HepG2 (cell line): Measurements from ENCODE around the gene TBX3. TPM values are rescaled to one million over a fixed set of nuclear protein-coding genes. Genes with fewer than 3 reads are reported as not detected.

Experiments used
- ATAC-seq: fragments of 200-7000 bp; cut with Tn5 transposase; 3 replicates; pipeline ENCODE4 v1.9.1; 2020; ENCODE audit warnings: mild to moderate bottlenecking, moderate library complexity
- BruUV-seq: library from RNA; stranded (reverse); fragments of 400-500 nt; replicated peaks from 2 replicates; lab custom pipeline; 2021; lab: Mats Ljungman, UMichigan
- CTCF ChIA-PET: fragments of 300-600 bp; formaldehyde crosslinking; extraction: SDS; loops from one replicate; lab custom pipeline; 2021; ENCODE audit warnings: low total read pairs, inconsistent platforms, low intra/inter-chr PET ratio; lab: Yijun Ruan, JAX
- POLR2A ChIA-PET: fragments of 350-600 bp; sonication (Branson Sonifier 250); formaldehyde crosslinking; loops from one replicate; lab custom pipeline; 2020; ENCODE audit warnings: antibody characterized with exemption, inconsistent platforms; lab: Yijun Ruan, JAX
- DNase-seq: peaks from one replicate; pipeline ENCODE4 v3.0.0-alpha.2; 2015; ENCODE audit warnings: low spot score
- FAIRE-seq: peaks from 3 replicates; lab custom pipeline; 2011; peaks lifted over from hg19 to GRCh38; lab: Jason Lieb, UNC
- H2AFZ ChIP-seq: one replicate; pipeline ENCODE4 v1.6.1; 2011; ENCODE audit warnings: low read length, inconsistent platforms
- H3K27ac ChIP-seq: fragments of 300-600 bp; 3 replicates; pipeline ENCODE4 v1.8.0; 2011; ENCODE audit warnings: mixed run types, mild to moderate bottlenecking, mixed read lengths, low read length, inconsistent platforms; ENCODE audit not compliant: insufficient read depth; ENCODE audit errors: extremely low read length
- H3K27me3 ChIP-seq, 2 experiments: fragments of 200-600 bp in 1 of 2; 2 replicates in 1 of 2; 3 replicates in 1 of 2; pipeline versions ENCODE4 v1.6.0 to v1.8.0; 2011; ENCODE audit warnings: low read length in 2 of 2, mild to moderate bottlenecking in 2 of 2, moderate library complexity in 2 of 2, inconsistent platforms in 1 of 2; ENCODE audit not compliant: insufficient read depth in 2 of 2, control insufficient read depth in 1 of 2
- H3K36me3 ChIP-seq, 2 experiments: fragments of 200-600 bp in 1 of 2; replicated peaks in 1 of 2; 2 replicates in 1 of 2; 3 replicates in 1 of 2; pipeline versions ENCODE4 v1.5.1 to v1.8.0; 2011; ENCODE audit warnings: low read length in 2 of 2, inconsistent platforms in 1 of 2; ENCODE audit not compliant: insufficient read depth in 2 of 2, control insufficient read depth in 1 of 2
- H3K4me1 ChIP-seq: 2 replicates; pipeline ENCODE4 v1.5.1; 2012; ENCODE audit warnings: low read length, inconsistent platforms; ENCODE audit not compliant: insufficient read depth
- H3K4me2 ChIP-seq: 2 replicates; pipeline ENCODE4 v1.6.0; 2011; ENCODE audit warnings: low read depth, low read length, inconsistent platforms
- H3K4me3 ChIP-seq, 3 experiments: fragments of 200-600 bp in 1 of 3; sonication (generic), shearing (Covaris generic) in 1 of 3; replicated peaks in 1 of 3; 2 replicates each; pipeline ENCODE4 v1.5.1; 2011 to 2016; ENCODE audit warnings: low read length in 3 of 3, inconsistent platforms in 2 of 3, low read depth in 2 of 3, mild to moderate bottlenecking in 2 of 3, control low read depth in 1 of 3, mixed read lengths in 1 of 3; ENCODE audit not compliant: insufficient read depth in 1 of 3
- H3K79me2 ChIP-seq: one replicate; pipeline ENCODE4 v1.6.1; 2011; ENCODE audit warnings: low read length, inconsistent platforms; ENCODE audit not compliant: insufficient read depth
- H3K9ac ChIP-seq: 2 replicates; pipeline ENCODE4 v1.6.0; 2011; ENCODE audit warnings: mild to moderate bottlenecking, low read depth, low read length, inconsistent platforms; ENCODE audit not compliant: insufficient read depth
- H3K9me3 ChIP-seq: 2 replicates; pipeline ENCODE4 v1.5.1; 2012; ENCODE audit warnings: mild to moderate bottlenecking, low read length
- H4K20me1 ChIP-seq: 2 replicates; pipeline ENCODE4 v1.6.0; 2011; ENCODE audit warnings: inconsistent platforms, mild to moderate bottlenecking, low read length, moderate library complexity; ENCODE audit not compliant: insufficient read depth
- ARHGAP35 ChIP-seq: sonication (generic); formaldehyde crosslinking; IDR thresholded peaks from 2 replicates; pipeline ENCODE4 v1.9.0; 2022; ENCODE audit warnings: mild to moderate bottlenecking, inconsistent platforms, moderate library complexity, missing genetic modification reagents, borderline replicate concordance
- ATRX ChIP-seq: sonication (generic); formaldehyde crosslinking; IDR thresholded peaks from 2 replicates; pipeline ENCODE4 v1.4.0; 2020; ENCODE audit warnings: missing genetic modification reagents, borderline replicate concordance
- ELF1 ChIP-seq: sonication (generic); formaldehyde crosslinking; IDR thresholded peaks from 2 replicates; pipeline ENCODE4 v1.4.0; 2020; ENCODE audit warnings: missing genetic modification reagents
- EZH2 ChIP-seq: conservative IDR thresholded peaks from 2 replicates; pipeline ENCODE4 v1.6.1; 2012; ENCODE audit warnings: mild to moderate bottlenecking, low read depth, low read length, moderate library complexity
- FOXK1 ChIP-seq: sonication (generic); formaldehyde crosslinking; IDR thresholded peaks from 2 replicates; pipeline ENCODE4 v1.4.0; 2020; ENCODE audit warnings: low read depth, missing genetic modification reagents, borderline replicate concordance
- FOXO1 ChIP-seq: sonication (generic); formaldehyde crosslinking; IDR thresholded peaks from 2 replicates; pipeline ENCODE4 v1.4.0; 2020; ENCODE audit warnings: missing genetic modification reagents
- HNF4A ChIP-seq: sonication (generic); formaldehyde crosslinking; IDR thresholded peaks from 2 replicates; pipeline ENCODE4 v1.4.0; 2020; ENCODE audit warnings: missing genetic modification reagents
- NFE2L1 ChIP-seq: sonication (generic); formaldehyde crosslinking; IDR thresholded peaks from 2 replicates; pipeline ENCODE4 v1.4.0; 2020; ENCODE audit warnings: missing genetic modification reagents, mild to moderate bottlenecking, borderline replicate concordance
- SP5 ChIP-seq: IDR thresholded peaks from 2 replicates; pipeline ENCODE4 v1.6.1; 2016; ENCODE audit warnings: low read depth, borderline replicate concordance
- ZBTB1 ChIP-seq: sonication (generic); formaldehyde crosslinking; IDR thresholded peaks from 2 replicates; pipeline ENCODE4 v1.4.0; 2020; ENCODE audit warnings: missing genetic modification reagents, borderline replicate concordance
- ZNF552 ChIP-seq: sonication (generic); formaldehyde crosslinking; IDR thresholded peaks from 2 replicates; pipeline ENCODE4 v1.9.0; 2022; ENCODE audit warnings: missing genetic modification reagents, mild to moderate bottlenecking, borderline replicate concordance
- ZNF589 ChIP-seq: sonication (generic); formaldehyde crosslinking; conservative IDR thresholded peaks from 2 replicates; pipeline ENCODE4 v1.8.0; 2022; ENCODE audit warnings: mild to moderate bottlenecking, moderate library complexity, missing genetic modification reagents
- ZNF598 ChIP-seq: sonication (generic); formaldehyde crosslinking; IDR thresholded peaks from 2 replicates; pipeline ENCODE4 v1.5.1; 2020; ENCODE audit warnings: mild to moderate bottlenecking, missing genetic modification reagents, borderline replicate concordance
- ZNF678 ChIP-seq: sonication (generic); formaldehyde crosslinking; IDR thresholded peaks from 2 replicates; pipeline ENCODE4 v1.4.0; 2020; ENCODE audit warnings: mild to moderate bottlenecking, missing genetic modification reagents
- WGBS: methylation state at CpG from one replicate; pipeline ENCODE4 v1.1.6; 2017; ENCODE audit warnings: low lambda C conversion rate; 5-methylcytosine and 5-hydroxymethylcytosine counted together
- in situ Hi-C: cut with HindIII; loops from 2 replicates; pipeline ENCODE4 v1.10.0; 2017; ENCODE audit warnings: low pct_unique_long_range_greater_than_20kb; ENCODE audit not compliant: extremely low pct_ligation_motif_present
- intact Hi-C: fragments of 100-400 bp; cut with micrococcal nuclease; formaldehyde crosslinking; loops from one replicate; pipeline ENCODE4 v1.10.0; 2022; ENCODE audit not compliant: unreplicated experiment
- polyA plus RNA-seq, 8 experiments: library from polyadenylated mRNA; depleted of rRNA in 3 of 8; stranded (reverse) in 7 of 8; unstranded in 1 of 8; fragments of >200 nt; fragmentation: Illumina TruSeq in 4 of 8; extraction: Trizol in 4 of 8; gene quantifications; 2 replicates each; pipeline versions ENCODE4 v1.2.1 to v1.2.3, GENCODE V29; 2011 to 2016; ENCODE audit warnings: low read depth in 4 of 8, missing spikeins in 1 of 8, mixed read lengths in 1 of 8; ENCODE audit not compliant: insufficient read depth in 1 of 8
- total RNA-seq, 5 experiments: library from RNA; depleted of rRNA; stranded (reverse); fragments of >200 nt; fragmentation: Illumina TruSeq; extraction: Trizol; gene quantifications; 2 replicates each; pipeline ENCODE4 v1.2.3, GENCODE V29; 2016; ENCODE audit warnings: low read depth in 1 of 5
- TF ChIP-seq, protein P1 (sequence below): sonication (generic); formaldehyde crosslinking; IDR thresholded peaks from 2 replicates; pipeline ENCODE4 v1.5.0; 2020; ENCODE audit warnings: mild to moderate bottlenecking, missing genetic modification reagents, moderate library complexity
- TF ChIP-seq, protein P2 (sequence below): sonication (generic); formaldehyde crosslinking; IDR thresholded peaks from 2 replicates; pipeline ENCODE4 v1.9.0; 2021; ENCODE audit warnings: missing genetic modification reagents, mild to moderate bottlenecking, borderline replicate concordance
- TF ChIP-seq, protein P3 (sequence below): sonication (generic); formaldehyde crosslinking; IDR thresholded peaks from 2 replicates; pipeline ENCODE4 v1.8.1; 2022; ENCODE audit warnings: mild to moderate bottlenecking, missing genetic modification reagents
- TF ChIP-seq, protein P4 (sequence below): sonication (generic); formaldehyde crosslinking; IDR thresholded peaks from 2 replicates; pipeline ENCODE4 v1.4.0; 2020; ENCODE audit warnings: mild to moderate bottlenecking, missing genetic modification reagents

Gene TBX3
- total and polyA plus RNA-seq, 2 of the 13 experiments (the other 11 are each of a cell fraction or from before 2014, with no cell fraction given) = 27.1 to 42.4 TPM

DNA sequence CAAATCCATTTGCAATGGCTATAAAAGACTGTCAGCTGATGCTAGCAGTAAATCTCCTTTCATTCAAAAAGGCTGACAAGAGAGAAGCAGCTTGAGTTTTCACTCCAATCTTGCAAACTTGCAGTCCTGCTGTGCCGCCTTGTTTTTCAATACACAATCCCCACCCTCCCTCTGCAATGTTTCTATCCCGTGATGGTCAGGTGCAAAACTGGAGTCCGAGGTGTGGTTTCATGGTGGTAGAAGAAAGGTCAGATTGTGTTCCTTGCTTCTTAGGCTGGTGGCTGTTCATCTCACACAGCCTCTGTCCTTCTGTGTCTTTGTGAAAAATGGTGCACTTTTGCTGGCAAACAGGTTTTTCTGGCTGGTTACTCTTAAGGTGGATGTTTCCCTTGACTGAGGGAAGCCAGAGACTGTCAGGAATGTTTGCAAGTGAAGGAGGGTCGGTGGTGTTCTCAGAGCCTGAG is 27.7 kb upstream of the TBX3 start (continued):
- TF ChIP-seq ARHGAP35 = no peak
- no peak for TF ChIP-seq ZNF552 (CRISPR knock-in tag)
- TF ChIP-seq, protein P1, sequence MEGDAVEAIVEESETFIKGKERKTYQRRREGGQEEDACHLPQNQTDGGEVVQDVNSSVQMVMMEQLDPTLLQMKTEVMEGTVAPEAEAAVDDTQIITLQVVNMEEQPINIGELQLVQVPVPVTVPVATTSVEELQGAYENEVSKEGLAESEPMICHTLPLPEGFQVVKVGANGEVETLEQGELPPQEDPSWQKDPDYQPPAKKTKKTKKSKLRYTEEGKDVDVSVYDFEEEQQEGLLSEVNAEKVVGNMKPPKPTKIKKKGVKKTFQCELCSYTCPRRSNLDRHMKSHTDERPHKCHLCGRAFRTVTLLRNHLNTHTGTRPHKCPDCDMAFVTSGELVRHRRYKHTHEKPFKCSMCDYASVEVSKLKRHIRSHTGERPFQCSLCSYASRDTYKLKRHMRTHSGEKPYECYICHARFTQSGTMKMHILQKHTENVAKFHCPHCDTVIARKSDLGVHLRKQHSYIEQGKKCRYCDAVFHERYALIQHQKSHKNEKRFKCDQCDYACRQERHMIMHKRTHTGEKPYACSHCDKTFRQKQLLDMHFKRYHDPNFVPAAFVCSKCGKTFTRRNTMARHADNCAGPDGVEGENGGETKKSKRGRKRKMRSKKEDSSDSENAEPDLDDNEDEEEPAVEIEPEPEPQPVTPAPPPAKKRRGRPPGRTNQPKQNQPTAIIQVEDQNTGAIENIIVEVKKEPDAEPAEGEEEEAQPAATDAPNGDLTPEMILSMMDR (CRISPR knock-in tag) = no peak
- no peak for TF ChIP-seq FOXO1 (CRISPR knock-in tag)
- TF ChIP-seq ATRX (CRISPR knock-in tag) = no peak
- no peak for TF ChIP-seq NFE2L1 (CRISPR knock-in tag)
- TF ChIP-seq, all 625 proteins: peak for 0

DNA sequence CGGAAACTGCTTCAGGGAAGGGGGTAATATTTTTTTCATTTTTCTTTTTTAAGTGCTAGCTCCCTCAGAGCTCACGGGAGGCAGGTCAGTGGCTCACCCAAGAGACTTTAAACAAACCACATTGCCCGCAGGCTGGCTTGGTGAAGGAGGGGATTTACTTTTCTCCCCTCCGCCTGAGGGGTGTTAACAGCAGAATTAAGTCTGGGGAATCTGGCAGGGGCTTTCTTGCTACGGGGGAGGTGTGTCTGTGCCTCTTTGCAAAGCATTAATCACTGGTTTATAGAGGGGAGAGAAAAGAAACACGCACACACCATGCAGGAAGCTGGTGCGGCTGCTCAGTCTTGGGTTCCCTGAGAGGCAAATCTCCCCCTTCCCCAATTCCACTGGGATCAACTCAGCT is 26.2 kb upstream of the TBX3 start:
- no peak overlapping the region for H2AFZ ChIP-seq
- H3K36me3 ChIP-seq = no peaks in the 10 kb centered on the region
- ChIA-PET CTCF (no interaction called here), POLR2A (no interaction called here)
- peaks cover 5% of the 10 kb centered on the region; the same call in 1 of the 2 replicates for H3K9me3 ChIP-seq
- no peaks in the 10 kb centered on the region for H4K20me1 ChIP-seq
- H3K9ac ChIP-seq = no peak overlapping the region
- FAIRE-seq (no peak), DNase-seq (no peak), ATAC-seq (no peak)
- intact Hi-C loops (no loop called here), in situ Hi-C loops (no loop called here)
- H3K27me3 ChIP-seq = no peaks in the 10 kb centered on the region
- no peak overlapping the region for H3K27ac ChIP-seq
- no peak overlapping the region for H3K4me3 ChIP-seq
- H3K79me2 ChIP-seq = no peaks in the 10 kb centered on the region
- no TSS peak for BruUV-seq
- WGBS = 60% methylated on average over 7 of the region's 7 CpGs
- no peak overlapping the region for H3K4me2 ChIP-seq
- peaks cover 14% of the 10 kb centered on the region for H3K4me1 ChIP-seq
- TF ChIP-seq ZNF678 (CRISPR knock-in tag) (no peak), ELF1 (no peak), FOXK1 (CRISPR knock-in tag) (no peak), HNF4A (no peak), ZNF589 (CRISPR knock-in tag) (no peak), ZNF598 (CRISPR knock-in tag) (no peak), ZBTB1 (no peak), SP5 (CRISPR knock-in tag) (no peak), EZH2 (no peak)
- TF ChIP-seq, protein P2, sequence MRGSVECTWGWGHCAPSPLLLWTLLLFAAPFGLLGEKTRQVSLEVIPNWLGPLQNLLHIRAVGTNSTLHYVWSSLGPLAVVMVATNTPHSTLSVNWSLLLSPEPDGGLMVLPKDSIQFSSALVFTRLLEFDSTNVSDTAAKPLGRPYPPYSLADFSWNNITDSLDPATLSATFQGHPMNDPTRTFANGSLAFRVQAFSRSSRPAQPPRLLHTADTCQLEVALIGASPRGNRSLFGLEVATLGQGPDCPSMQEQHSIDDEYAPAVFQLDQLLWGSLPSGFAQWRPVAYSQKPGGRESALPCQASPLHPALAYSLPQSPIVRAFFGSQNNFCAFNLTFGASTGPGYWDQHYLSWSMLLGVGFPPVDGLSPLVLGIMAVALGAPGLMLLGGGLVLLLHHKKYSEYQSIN (CRISPR knock-in tag) = no peak
- TF ChIP-seq, protein P3, sequence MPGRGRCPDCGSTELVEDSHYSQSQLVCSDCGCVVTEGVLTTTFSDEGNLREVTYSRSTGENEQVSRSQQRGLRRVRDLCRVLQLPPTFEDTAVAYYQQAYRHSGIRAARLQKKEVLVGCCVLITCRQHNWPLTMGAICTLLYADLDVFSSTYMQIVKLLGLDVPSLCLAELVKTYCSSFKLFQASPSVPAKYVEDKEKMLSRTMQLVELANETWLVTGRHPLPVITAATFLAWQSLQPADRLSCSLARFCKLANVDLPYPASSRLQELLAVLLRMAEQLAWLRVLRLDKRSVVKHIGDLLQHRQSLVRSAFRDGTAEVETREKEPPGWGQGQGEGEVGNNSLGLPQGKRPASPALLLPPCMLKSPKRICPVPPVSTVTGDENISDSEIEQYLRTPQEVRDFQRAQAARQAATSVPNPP (CRISPR knock-in tag) = no peak
- TF ChIP-seq, protein P4, sequence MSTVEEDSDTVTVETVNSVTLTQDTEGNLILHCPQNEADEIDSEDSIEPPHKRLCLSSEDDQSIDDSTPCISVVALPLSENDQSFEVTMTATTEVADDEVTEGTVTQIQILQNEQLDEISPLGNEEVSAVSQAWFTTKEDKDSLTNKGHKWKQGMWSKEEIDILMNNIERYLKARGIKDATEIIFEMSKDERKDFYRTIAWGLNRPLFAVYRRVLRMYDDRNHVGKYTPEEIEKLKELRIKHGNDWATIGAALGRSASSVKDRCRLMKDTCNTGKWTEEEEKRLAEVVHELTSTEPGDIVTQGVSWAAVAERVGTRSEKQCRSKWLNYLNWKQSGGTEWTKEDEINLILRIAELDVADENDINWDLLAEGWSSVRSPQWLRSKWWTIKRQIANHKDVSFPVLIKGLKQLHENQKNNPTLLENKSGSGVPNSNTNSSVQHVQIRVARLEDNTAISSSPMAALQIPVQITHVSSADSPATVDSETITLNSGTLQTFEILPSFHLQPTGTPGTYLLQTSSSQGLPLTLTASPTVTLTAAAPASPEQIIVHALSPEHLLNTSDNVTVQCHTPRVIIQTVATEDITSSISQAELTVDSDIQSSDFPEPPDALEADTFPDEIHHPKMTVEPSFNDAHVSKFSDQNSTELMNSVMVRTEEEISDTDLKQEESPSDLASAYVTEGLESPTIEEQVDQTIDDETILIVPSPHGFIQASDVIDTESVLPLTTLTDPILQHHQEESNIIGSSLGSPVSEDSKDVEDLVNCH = no peak
